SKM-1 (cell line): ENCODE measurements around the gene FAM110C.
A peak's percentile ranks its signal among the peaks of the same experiment; 100 is the strongest.
"Not testable (repeated sequence)": the region's sequence is repeated elsewhere in the genome, so short reads cannot be mapped to it uniquely, and the experiment has no call there.

Experiments
- DNase-seq: peaks from one replicate; lab custom pipeline; 2025; ENCODE audit not compliant: unreplicated experiment; lab: John Stamatoyannopoulos, UW

Gene FAM110C

GRCh38 chr2:44748-45341, 1.5 kb downstream of the FAM110C start:
- DNase-seq = no peak

- DNase-seq = no peak
Observed at GRCh38 chr2:42788-43187, 3.5 kb downstream of the FAM110C start.

- no peak for DNase-seq
Observed at GRCh38 chr2:40465-40864, 5.8 kb downstream of the FAM110C start.

- DNase-seq = no peak
Observed at GRCh38 chr2:38155-38554, 8.2 kb downstream of the FAM110C start.

- no peak for DNase-seq
Observed at GRCh38 chr2:36318-36717, 10.0 kb downstream of the FAM110C start.

- DNase-seq = no peak
Observed at GRCh38 chr2:35852-36251, 10.5 kb downstream of the FAM110C start.

GRCh38 chr2:33620-34019, 12.7 kb downstream of the FAM110C start:
- DNase-seq = no peak

- DNase-seq = no peak
Observed at GRCh38 chr2:32068-32467, 14.2 kb downstream of the FAM110C start.

GRCh38 chr2:29253-29652, 17.1 kb downstream of the FAM110C start:
- no peak for DNase-seq

GRCh38 chr2:28406-28975, 17.8 kb downstream of the FAM110C start:
- no peak for DNase-seq

GRCh38 chr2:26891-27290, 19.4 kb downstream of the FAM110C start:
- no peak for DNase-seq

GRCh38 chr2:25543-25942, 20.8 kb downstream of the FAM110C start:
- DNase-seq = no peak

GRCh38 chr2:24591-24990, 21.7 kb downstream of the FAM110C start:
- DNase-seq = not testable (repeated sequence)

- no peak for DNase-seq
Observed at GRCh38 chr2:24107-24506, 22.2 kb downstream of the FAM110C start.

- no peak for DNase-seq
Observed at GRCh38 chr2:23283-23682, 23.0 kb downstream of the FAM110C start.

GRCh38 chr2:22244-22643, 24.1 kb downstream of the FAM110C start:
- not testable (repeated sequence) for DNase-seq

- DNase-seq = not testable (repeated sequence)
Observed at GRCh38 chr2:20259-20658, 26.0 kb downstream of the FAM110C start.

GRCh38 chr2:19505-19904, 26.8 kb downstream of the FAM110C start:
- no peak for DNase-seq

- no peak for DNase-seq
Observed at GRCh38 chr2:18402-19271, 27.7 kb downstream of the FAM110C start.

- DNase-seq = not testable (repeated sequence)
Observed at GRCh38 chr2:15916-16315, 30.4 kb downstream of the FAM110C start.

- peak; percentile 45 for DNase-seq
Observed at GRCh38 chr2:11248-11941, 34.9 kb downstream of the FAM110C start.
